ENCODE results near the gene TANC1.

Gene TANC1

GRCh38 chr2:158989165-158989564, 20.7 kb downstream of the TANC1 start:
- no peak overlapping the region for H3K27ac ChIP-seq (ENCODE audit: low read depth, low read length)
- no CpG with 5 or more reads among the region's 5 CpGs for WGBS (ENCODE audit: extremely low coverage, insufficient coverage, insufficient read length)
- no peak overlapping the region for H2BK120ac ChIP-seq (ENCODE audit: insufficient read depth, low read length, poor library complexity)
- no peak overlapping the region for H4K91ac ChIP-seq (ENCODE audit: low read depth, low read length)
- peak overlapping the region; percentile 30 for H3K4ac ChIP-seq (ENCODE audit: low read depth, low read length)
- no peaks in the 10 kb centered on the region for H3K9me3 ChIP-seq (ENCODE audit: insufficient read depth, low read depth, low read length)
- H4K12ac ChIP-seq (ENCODE audit: low read depth, low read length): no peak overlapping the region
- H3K79me2 ChIP-seq (ENCODE audit: control insufficient read depth, insufficient read depth, low read length, poor library complexity): peaks cover 8% of the 10 kb centered on the region
- H2AFZ ChIP-seq (ENCODE audit: insufficient read depth, low read length, poor library complexity): no peak overlapping the region
- no peak overlapping the region for H2AK5ac ChIP-seq (ENCODE audit: low read length)
- no peak overlapping the region for H3K18ac ChIP-seq (ENCODE audit: low read length)
- H3K4me3 ChIP-seq (ENCODE audit: low read depth, low read length): no peak overlapping the region
- no peak for DNase-seq
- H3K27me3 ChIP-seq (ENCODE audit: insufficient read depth, low read length): no peaks in the 10 kb centered on the region
- H3K4me2 ChIP-seq (ENCODE audit: low read length): no peak overlapping the region
- no peak overlapping the region for H3K14ac ChIP-seq (ENCODE audit: low read length)
- H4K8ac ChIP-seq (ENCODE audit: low read depth, low read length): no peak overlapping the region
- H2BK5ac ChIP-seq (ENCODE audit: low read depth, low read length, poor library complexity): no peak overlapping the region
- no peak overlapping the region for H3K9ac ChIP-seq (ENCODE audit: low read length)
- H3K23ac ChIP-seq (ENCODE audit: low read length): no peak overlapping the region
- no peaks in the 10 kb centered on the region for H3K36me3 ChIP-seq (ENCODE audit: control insufficient read depth in 1 of 2, insufficient read depth in 2 of 2, low read length in 2 of 2)
- no peak overlapping the region for H2BK12ac ChIP-seq (ENCODE audit: low read length)
- H3K4me1 ChIP-seq (ENCODE audit: control insufficient read depth in 1 of 2, insufficient read depth in 2 of 2, low read length in 2 of 2): peaks cover 2 to 11% of the 10 kb centered on the region in 2 experiments
- H3K79me1 ChIP-seq (ENCODE audit: low read length): no peaks in the 10 kb centered on the region

- Histone ChIP-seq H4K8ac (ENCODE audit: low read depth, low read length) (no peak overlapping the region), H2BK12ac (ENCODE audit: low read length) (no peak overlapping the region)
Observed at GRCh38 chr2:158990397-158991214, 22.2 kb downstream of the TANC1 start.

GRCh38 chr2:158993030-158993429, 24.6 kb downstream of the TANC1 start:
- Histone ChIP-seq H4K8ac (ENCODE audit: low read depth, low read length) (no peak overlapping the region), H3K4me2 (ENCODE audit: low read length) (no peak overlapping the region), H2AFZ (ENCODE audit: insufficient read depth, low read length, poor library complexity) (no peak overlapping the region), H2AK5ac (ENCODE audit: low read length) (no peak overlapping the region), H3K4me3 (ENCODE audit: low read depth, low read length) (no peak overlapping the region), H3K4me1 (ENCODE audit: control insufficient read depth in 1 of 2, insufficient read depth in 2 of 2, low read length in 2 of 2) (peaks cover 8 to 19% of the 10 kb centered on the region in 2 experiments), H3K79me2 (ENCODE audit: control insufficient read depth, insufficient read depth, low read length, poor library complexity) (no peaks in the 10 kb centered on the region), H4K12ac (ENCODE audit: low read depth, low read length) (no peak overlapping the region), H4K91ac (ENCODE audit: low read depth, low read length) (no peak overlapping the region), H2BK120ac (ENCODE audit: insufficient read depth, low read length, poor library complexity) (no peak overlapping the region), H3K9me3 (ENCODE audit: insufficient read depth, low read depth, low read length) (no peaks in the 10 kb centered on the region), H3K4ac (ENCODE audit: low read depth, low read length) (no peak overlapping the region), H2BK5ac (ENCODE audit: low read depth, low read length, poor library complexity) (no peak overlapping the region), H3K14ac (ENCODE audit: low read length) (no peak overlapping the region), H3K27me3 (ENCODE audit: insufficient read depth, low read length) (no peaks in the 10 kb centered on the region), H3K36me3 (ENCODE audit: control insufficient read depth in 1 of 2, insufficient read depth in 2 of 2, low read length in 2 of 2) (no peaks in the 10 kb centered on the region), H3K18ac (ENCODE audit: low read length) (peak overlapping the region; percentile 32), H3K23ac (ENCODE audit: low read length) (no peak overlapping the region), H3K79me1 (ENCODE audit: low read length) (peaks cover 2% of the 10 kb centered on the region), H2BK12ac (ENCODE audit: low read length) (no peak overlapping the region), H3K9ac (ENCODE audit: low read length) (no peak overlapping the region), H3K27ac (ENCODE audit: low read depth, low read length) (no peak overlapping the region)
- no CpG with 5 or more reads among the region's 5 CpGs for WGBS (ENCODE audit: extremely low coverage, insufficient coverage, insufficient read length)
- no peak for DNase-seq

More at GRCh38 chr2:158990397-158991214, 22.2 kb downstream of the TANC1 start:
- no CpG with 5 or more reads among the region's 6 CpGs for WGBS (ENCODE audit: extremely low coverage, insufficient coverage, insufficient read length)
- Histone ChIP-seq H3K27me3 (ENCODE audit: insufficient read depth, low read length) (no peaks in the 10 kb centered on the region), H3K23ac (ENCODE audit: low read length) (no peak overlapping the region), H3K36me3 (ENCODE audit: control insufficient read depth in 1 of 2, insufficient read depth in 2 of 2, low read length in 2 of 2) (no peaks in the 10 kb centered on the region), H3K4me1 (ENCODE audit: control insufficient read depth in 1 of 2, insufficient read depth in 2 of 2, low read length in 2 of 2) (peaks cover 3 to 9% of the 10 kb centered on the region in 2 experiments), H3K79me2 (ENCODE audit: control insufficient read depth, insufficient read depth, low read length, poor library complexity) (peaks cover 6% of the 10 kb centered on the region), H3K4ac (ENCODE audit: low read depth, low read length) (no peak overlapping the region), H3K4me2 (ENCODE audit: low read length) (no peak overlapping the region), H2BK5ac (ENCODE audit: low read depth, low read length, poor library complexity) (no peak overlapping the region), H3K9ac (ENCODE audit: low read length) (no peak overlapping the region), H2AFZ (ENCODE audit: insufficient read depth, low read length, poor library complexity) (no peak overlapping the region), H3K79me1 (ENCODE audit: low read length) (peaks cover under 1% of the 10 kb centered on the region), H3K27ac (ENCODE audit: low read depth, low read length) (no peak overlapping the region), H2BK120ac (ENCODE audit: insufficient read depth, low read length, poor library complexity) (no peak overlapping the region), H3K4me3 (ENCODE audit: low read depth, low read length) (no peak overlapping the region), H3K9me3 (ENCODE audit: insufficient read depth, low read depth, low read length) (no peaks in the 10 kb centered on the region), H3K14ac (ENCODE audit: low read length) (no peak overlapping the region), H2AK5ac (ENCODE audit: low read length) (no peak overlapping the region), H4K91ac (ENCODE audit: low read depth, low read length) (no peak overlapping the region), H3K18ac (ENCODE audit: low read length) (no peak overlapping the region), H4K12ac (ENCODE audit: low read depth, low read length) (no peak overlapping the region)
- DNase-seq: peak; percentile 80 to 86

- H2BK120ac ChIP-seq (ENCODE audit: insufficient read depth, low read length, poor library complexity): no peak overlapping the region
- no peak overlapping the region for H2BK12ac ChIP-seq (ENCODE audit: low read length)
- H2BK5ac ChIP-seq (ENCODE audit: low read depth, low read length, poor library complexity): no peak overlapping the region
- no peak overlapping the region for H2AFZ ChIP-seq (ENCODE audit: insufficient read depth, low read length, poor library complexity)
- no peak for DNase-seq
- H3K4me3 ChIP-seq (ENCODE audit: low read depth, low read length): no peak overlapping the region
- no peak overlapping the region for H3K27ac ChIP-seq (ENCODE audit: low read depth, low read length)
- no peaks in the 10 kb centered on the region for H3K9me3 ChIP-seq (ENCODE audit: insufficient read depth, low read depth, low read length)
- no peak overlapping the region for H3K4ac ChIP-seq (ENCODE audit: low read depth, low read length)
- peaks cover 15 to 26% of the 10 kb centered on the region in 2 experiments for H3K4me1 ChIP-seq (ENCODE audit: control insufficient read depth in 1 of 2, insufficient read depth in 2 of 2, low read length in 2 of 2)
- H3K79me1 ChIP-seq (ENCODE audit: low read length): peaks cover 6% of the 10 kb centered on the region
- no peak overlapping the region for H4K8ac ChIP-seq (ENCODE audit: low read depth, low read length)
- no peaks in the 10 kb centered on the region for H3K36me3 ChIP-seq (ENCODE audit: control insufficient read depth in 1 of 2, insufficient read depth in 2 of 2, low read length in 2 of 2)
- no peak overlapping the region for H4K12ac ChIP-seq (ENCODE audit: low read depth, low read length)
- WGBS (ENCODE audit: extremely low coverage, insufficient coverage, insufficient read length): no CpG with 5 or more reads among the region's 4 CpGs
- no peak overlapping the region for H3K4me2 ChIP-seq (ENCODE audit: low read length)
- H3K18ac ChIP-seq (ENCODE audit: low read length): no peak overlapping the region
- no peaks in the 10 kb centered on the region for H3K27me3 ChIP-seq (ENCODE audit: insufficient read depth, low read length)
- no peak overlapping the region for H3K14ac ChIP-seq (ENCODE audit: low read length)
- no peak overlapping the region for H2AK5ac ChIP-seq (ENCODE audit: low read length)
- H4K91ac ChIP-seq (ENCODE audit: low read depth, low read length): no peak overlapping the region
- no peak overlapping the region for H3K9ac ChIP-seq (ENCODE audit: low read length)
- H3K79me2 ChIP-seq (ENCODE audit: control insufficient read depth, insufficient read depth, low read length, poor library complexity): no peaks in the 10 kb centered on the region
- H3K23ac ChIP-seq (ENCODE audit: low read length): no peak overlapping the region
Observed at GRCh38 chr2:158993721-158994587, 25.5 kb downstream of the TANC1 start.

Measured in trophoblast cell (in vitro differentiated cells and primary cell).